OCI-LY1 (cell line): ENCODE data around the gene OR8G1.

Experiments used
- H2AFZ ChIP-seq: fragments of 200-600 bp; sonication (generic), shearing (Covaris generic); 2 replicates; pipeline ENCODE4 v1.6.0; 2014; ENCODE audit warnings: antibody characterized with exemption, mild to moderate bottlenecking, low read length
- H3F3A ChIP-seq: fragments of 200-600 bp; sonication (generic), shearing (Covaris generic); 2 replicates; pipeline ENCODE4 v1.6.0; 2014; ENCODE audit warnings: mild to moderate bottlenecking, antibody characterized with exemption, low read length, moderate library complexity; ENCODE audit not compliant: insufficient read depth
- H3K27ac ChIP-seq: fragments of 200-600 bp; sonication (generic); 2 replicates; pipeline ENCODE4 v1.5.1; 2014; ENCODE audit warnings: low read length, mixed run types, mild to moderate bottlenecking, low read depth; ENCODE audit not compliant: poor library complexity, severe bottlenecking
- H3K27me3 ChIP-seq: fragments of 200-600 bp; sonication (generic); 2 replicates; pipeline ENCODE4 v1.6.0; 2014; ENCODE audit warnings: antibody characterized with exemption, mild to moderate bottlenecking, low read length, moderate library complexity; ENCODE audit not compliant: insufficient read depth
- H3K36me3 ChIP-seq: fragments of 200-600 bp; sonication (generic); 2 replicates; pipeline ENCODE4 v1.6.1; 2014; ENCODE audit warnings: mild to moderate bottlenecking, antibody characterized with exemption, low read length, moderate library complexity, mixed read lengths; ENCODE audit not compliant: insufficient read depth
- H3K4me1 ChIP-seq: fragments of 200-600 bp; sonication (generic); 2 replicates; pipeline ENCODE4 v1.5.1; 2014; ENCODE audit warnings: mild to moderate bottlenecking, low read length, moderate library complexity; ENCODE audit not compliant: insufficient read depth, severe bottlenecking
- H3K4me2 ChIP-seq: fragments of 200-600 bp; sonication (generic), shearing (Covaris generic); 2 replicates; pipeline ENCODE4 v1.6.1; 2014; ENCODE audit warnings: low read length
- H3K4me3 ChIP-seq: fragments of 200-600 bp; sonication (generic); 2 replicates; pipeline ENCODE4 v1.5.1; 2014; ENCODE audit warnings: low read length, low read depth, mild to moderate bottlenecking, mixed read lengths; ENCODE audit not compliant: poor library complexity, severe bottlenecking
- H3K79me2 ChIP-seq: fragments of 200-600 bp; shearing (Covaris generic); 2 replicates; pipeline ENCODE4 v1.6.1; 2016; ENCODE audit warnings: mixed run types, low read length, mixed read lengths; ENCODE audit not compliant: insufficient read depth
- H3K9ac ChIP-seq: fragments of 200-600 bp; sonication (generic), shearing (Covaris generic); 2 replicates; pipeline ENCODE4 v1.6.1; 2014; ENCODE audit warnings: mild to moderate bottlenecking, low read length, mixed read lengths
- H3K9me2 ChIP-seq: fragments of 200-600 bp; sonication (generic), shearing (Covaris generic); 2 replicates; pipeline ENCODE4 v1.6.1; 2014; ENCODE audit warnings: low read depth, mild to moderate bottlenecking, low read length, mixed read lengths
- H3K9me3 ChIP-seq: fragments of 200-600 bp; shearing (Covaris generic); 2 replicates; pipeline ENCODE4 v1.6.1; 2014; ENCODE audit warnings: low read length, mixed read lengths
- H4K20me1 ChIP-seq: fragments of 200-600 bp; sonication (generic), shearing (Covaris generic); 2 replicates; pipeline ENCODE4 v1.6.0; 2016; ENCODE audit warnings: mild to moderate bottlenecking, low read length; ENCODE audit not compliant: insufficient read depth
- CTCF ChIP-seq: fragments of 200-600 bp; sonication (generic), shearing (Covaris generic); IDR thresholded peaks from 2 replicates; pipeline ENCODE4 v1.5.1; 2017; ENCODE audit warnings: mild to moderate bottlenecking, antibody characterized with exemption, low read length, moderate library complexity, mixed read lengths
- EZH2 ChIP-seq: fragments of 200-600 bp; sonication (generic), shearing (Covaris generic); IDR thresholded peaks from 2 replicates; pipeline ENCODE4 v1.8.0; 2017; ENCODE audit warnings: borderline replicate concordance, mixed run types, mild to moderate bottlenecking, antibody characterized with exemption, low read length, moderate library complexity, mixed read lengths

Gene OR8G1

GRCh38 chr11:124277804-124278203 is 36.9 kb downstream of the OR8G1 start:
- Histone ChIP-seq H3K9me3 (no peaks in the 10 kb centered on the region), H3K4me1 (no peaks in the 10 kb centered on the region), H2AFZ (no peak overlapping the region), H3K79me2 (no peaks in the 10 kb centered on the region), H3F3A (no peaks in the 10 kb centered on the region), H3K4me2 (no peak overlapping the region), H3K36me3 (no peaks in the 10 kb centered on the region), H3K27ac (no peak overlapping the region), H3K4me3 (no peak overlapping the region), H4K20me1 (no peaks in the 10 kb centered on the region), H3K9me2 (no peaks in the 10 kb centered on the region), H3K9ac (no peak overlapping the region), H3K27me3 (no peaks in the 10 kb centered on the region)
- TF ChIP-seq EZH2 (no peak), CTCF (no peak)

- H2AFZ ChIP-seq, result no peak overlapping the region
Measured at GRCh38 chr11:124278261-124278660, 37.4 kb downstream of the OR8G1 start.

GRCh38 chr11:124285610-124286344 is 44.9 kb downstream of the OR8G1 start:
- no peak overlapping the region for H3K27ac ChIP-seq
- TF ChIP-seq EZH2 (no peak), CTCF (no peak)
- H3K9ac ChIP-seq, result no peak overlapping the region
- no peaks in the 10 kb centered on the region for H3K4me1 ChIP-seq
- no peak overlapping the region for H2AFZ ChIP-seq
- H3K36me3 ChIP-seq, result no peaks in the 10 kb centered on the region
- H3K27me3 ChIP-seq, result no peaks in the 10 kb centered on the region
- H3K9me2 ChIP-seq, result no peaks in the 10 kb centered on the region
- H4K20me1 ChIP-seq, result no peaks in the 10 kb centered on the region
- H3K9me3 ChIP-seq, result no peaks in the 10 kb centered on the region
- no peak overlapping the region for H3K4me2 ChIP-seq
- H3K79me2 ChIP-seq, result no peaks in the 10 kb centered on the region
- H3F3A ChIP-seq, result no peaks in the 10 kb centered on the region
- H3K4me3 ChIP-seq, result no peak overlapping the region

More at GRCh38 chr11:124278261-124278660, 37.4 kb downstream of the OR8G1 start:
- Histone ChIP-seq H4K20me1 (no peaks in the 10 kb centered on the region), H3K79me2 (no peaks in the 10 kb centered on the region), H3K9me2 (no peaks in the 10 kb centered on the region), H3K27me3 (no peaks in the 10 kb centered on the region), H3K4me2 (no peak overlapping the region), H3K4me3 (no peak overlapping the region), H3K4me1 (no peaks in the 10 kb centered on the region), H3F3A (no peaks in the 10 kb centered on the region), H3K36me3 (no peaks in the 10 kb centered on the region), H3K9me3 (no peaks in the 10 kb centered on the region), H3K9ac (no peak overlapping the region), H3K27ac (no peak overlapping the region)
- TF ChIP-seq CTCF (no peak), EZH2 (no peak)
